Measurements from ENCODE around the gene TBXAS1. TPM values are rescaled to one million over a fixed set of nuclear protein-coding genes. Genes with fewer than 3 reads are reported as not detected.

TBXAS1 gene
- total and polyA plus RNA-seq, 2 experiments from 2014 or later = 1.3 TPM; not detected in 1

- H3K9me3 Mint-ChIP-seq = peaks cover 18% of the 10 kb centered on the region
- H3K4me1 Mint-ChIP-seq = peaks cover 4% of the 10 kb centered on the region; the same call in 2 of the 3 replicates
- H3K36me3 Mint-ChIP-seq (ENCODE audit: low read depth) = peaks cover 11% of the 10 kb centered on the region
- no peak overlapping the region for H3K27ac Mint-ChIP-seq
- no peak overlapping the region for H3K4me3 ChIP-seq
- H3K79me2 ChIP-seq (replicated peaks; ENCODE audit: insufficient read depth) = no peaks in the 10 kb centered on the region
- H2AFZ ChIP-seq = no peak overlapping the region
- no peaks in the 10 kb centered on the region for H3K4me1 ChIP-seq (ENCODE audit: insufficient read depth)
- H3K36me3 ChIP-seq (ENCODE audit: insufficient read depth) = no peaks in the 10 kb centered on the region
- no peak overlapping the region for H3K4me3 Mint-ChIP-seq
- peaks cover 6% of the 10 kb centered on the region for H3K27me3 Mint-ChIP-seq (ENCODE audit: insufficient read depth, low read depth, poor library complexity)
- no peak overlapping the region for H3K27ac ChIP-seq (ENCODE audit: low read depth)
- no peaks in the 10 kb centered on the region for H3F3A ChIP-seq (replicated peaks; ENCODE audit: low read depth)
- no peaks in the 10 kb centered on the region for H4K20me1 ChIP-seq (replicated peaks; ENCODE audit: insufficient read depth)
- H3K9me2 ChIP-seq (ENCODE audit: insufficient read depth) = peaks cover 4% of the 10 kb centered on the region; the same call in 1 of the 2 replicates
- no peak for DNase-seq (ENCODE audit: low spot score)
- H3K27me3 ChIP-seq (ENCODE audit: insufficient read depth) = no peaks in the 10 kb centered on the region
- ATAC-seq = no peak
- no peak overlapping the region for H3K4me2 ChIP-seq
- TF ChIP-seq ZNF331 (CRISPR knock-in tag; IDR thresholded peaks at IDR 0.05; ENCODE audit: low read depth) (no peak), EZH2phosphoT487 (IDR thresholded peaks at IDR 0.05; ENCODE audit: unreplicated experiment) (no peak), CTCF (conservative IDR thresholded peaks at IDR 0.05; ENCODE audit: low read depth in 2 of 2) (0 out of 4 replicates have a peak, but pooled peaks of 1 of the 2 experiments have one; percentile 6), REST (IDR thresholded peaks at IDR 0.05; ENCODE audit: unreplicated experiment) (no peak)
Measured at GRCh38 chr7:139798892-139799291, 30.2 kb upstream of the TBXAS1 start.

GRCh38 chr7:139799586-139799985 is 29.5 kb upstream of the TBXAS1 start:
- Histone ChIP-seq H3K79me2 (replicated peaks; ENCODE audit: insufficient read depth) (no peaks in the 10 kb centered on the region), H3K36me3 (ENCODE audit: insufficient read depth) (no peaks in the 10 kb centered on the region; the same call in 1 of the 2 replicates), H3F3A (replicated peaks; ENCODE audit: low read depth) (no peaks in the 10 kb centered on the region), H3K9me2 (ENCODE audit: insufficient read depth) (peaks cover 4% of the 10 kb centered on the region; the same call in 1 of the 2 replicates), H3K4me3 (no peak overlapping the region), H4K20me1 (replicated peaks; ENCODE audit: insufficient read depth) (no peaks in the 10 kb centered on the region), H2AFZ (no peak overlapping the region), H3K4me2 (no peak overlapping the region), H3K4me1 (ENCODE audit: insufficient read depth) (no peaks in the 10 kb centered on the region), H3K27me3 (ENCODE audit: insufficient read depth) (no peaks in the 10 kb centered on the region), H3K27ac (ENCODE audit: low read depth) (no peak overlapping the region)
- H3K27ac Mint-ChIP-seq = no peak overlapping the region
- H3K36me3 Mint-ChIP-seq (ENCODE audit: low read depth) = peaks cover 15% of the 10 kb centered on the region
- H3K4me3 Mint-ChIP-seq = no peak overlapping the region
- no peak for TF ChIP-seq EZH2 (IDR thresholded peaks at IDR 0.05; ENCODE audit: low read depth, unreplicated experiment)
- DNase-seq (ENCODE audit: low spot score) (no peak), ATAC-seq (no peak)
- peaks cover 25% of the 10 kb centered on the region for H3K9me3 Mint-ChIP-seq
- peaks cover 6% of the 10 kb centered on the region for H3K27me3 Mint-ChIP-seq (ENCODE audit: insufficient read depth, low read depth, poor library complexity)
- peaks cover 4% of the 10 kb centered on the region; the same call in 2 of the 3 replicates for H3K4me1 Mint-ChIP-seq
